GM18520 (cell line): ENCODE results near the gene BATF3.

Experiments used
- ATAC-seq: cut with Tn5 transposase; IDR thresholded peaks from one replicate; pipeline ENCODE4 v1.9.1; 2021; ENCODE audit not compliant: unreplicated experiment

The BATF3 gene

GRCh38 chr1:212685429-212685828 lies 14.2 kb downstream of the BATF3 start:
- ATAC-seq: no peak

GRCh38 chr1:212684521-212685090 lies 15.0 kb downstream of the BATF3 start:
- ATAC-seq: no peak

GRCh38 chr1:212684076-212684475 lies 15.6 kb downstream of the BATF3 start:
- no peak for ATAC-seq

GRCh38 chr1:212683357-212683722 lies 16.3 kb downstream of the BATF3 start:
- ATAC-seq: peak; percentile 57

- ATAC-seq: no peak
Observed at GRCh38 chr1:212680680-212681389, 18.8 kb downstream of the BATF3 start.

GRCh38 chr1:212678456-212679410 lies 20.9 kb downstream of the BATF3 start:
- ATAC-seq: peak; percentile 38

- ATAC-seq: no peak
Observed at GRCh38 chr1:212677573-212677972, 22.1 kb downstream of the BATF3 start.

- no peak for ATAC-seq
Observed at GRCh38 chr1:212677136-212677535, 22.5 kb downstream of the BATF3 start.

GRCh38 chr1:212675675-212676074 lies 24.0 kb downstream of the BATF3 start:
- ATAC-seq: no peak

GRCh38 chr1:212674872-212675271 lies 24.8 kb downstream of the BATF3 start:
- ATAC-seq: no peak

- ATAC-seq: no peak
Observed at GRCh38 chr1:212671342-212672031, 28.2 kb downstream of the BATF3 start.

- ATAC-seq: no peak
Observed at GRCh38 chr1:212670882-212671281, 28.8 kb downstream of the BATF3 start.

GRCh38 chr1:212670301-212670700 lies 29.3 kb downstream of the BATF3 start:
- ATAC-seq: no peak

- ATAC-seq: no peak
Observed at GRCh38 chr1:212669600-212669999, 30.0 kb downstream of the BATF3 start.

- ATAC-seq: no peak
Observed at GRCh38 chr1:212669102-212669501, 30.5 kb downstream of the BATF3 start.

- ATAC-seq: no peak
Observed at GRCh38 chr1:212668477-212668876, 31.2 kb downstream of the BATF3 start.

- ATAC-seq: no peak
Observed at GRCh38 chr1:212667223-212668139, 32.2 kb downstream of the BATF3 start.

- ATAC-seq: no peak
Observed at GRCh38 chr1:212666116-212666775, 33.4 kb downstream of the BATF3 start.

GRCh38 chr1:212665241-212666115 lies 34.2 kb downstream of the BATF3 start:
- ATAC-seq: peak; percentile 72
